ENCODE data around the gene ANK3.
A peak's percentile ranks its signal among the peaks of the same experiment; 100 is the strongest.

ANK3 gene

DNA sequence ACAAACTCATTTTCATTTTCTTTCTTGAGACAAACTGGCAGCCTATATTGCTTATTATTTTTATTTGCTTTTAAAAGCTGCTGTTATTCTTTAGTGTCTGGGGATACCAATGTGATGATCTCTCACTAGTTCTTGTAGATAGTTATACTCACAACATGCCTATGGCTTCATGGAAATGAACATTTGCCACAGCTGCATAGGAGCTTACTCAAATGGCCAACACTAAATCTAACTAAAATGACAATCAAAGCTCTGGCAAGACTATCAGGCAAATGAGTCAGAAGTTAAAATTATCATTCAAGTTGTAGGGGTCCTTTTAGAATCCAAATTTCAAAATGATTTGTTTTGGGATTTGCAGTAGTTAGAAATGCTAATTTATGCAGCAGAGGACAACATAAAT, 225.9 kb downstream of the ANK3 start:
- DNase-seq = no peak

DNA sequence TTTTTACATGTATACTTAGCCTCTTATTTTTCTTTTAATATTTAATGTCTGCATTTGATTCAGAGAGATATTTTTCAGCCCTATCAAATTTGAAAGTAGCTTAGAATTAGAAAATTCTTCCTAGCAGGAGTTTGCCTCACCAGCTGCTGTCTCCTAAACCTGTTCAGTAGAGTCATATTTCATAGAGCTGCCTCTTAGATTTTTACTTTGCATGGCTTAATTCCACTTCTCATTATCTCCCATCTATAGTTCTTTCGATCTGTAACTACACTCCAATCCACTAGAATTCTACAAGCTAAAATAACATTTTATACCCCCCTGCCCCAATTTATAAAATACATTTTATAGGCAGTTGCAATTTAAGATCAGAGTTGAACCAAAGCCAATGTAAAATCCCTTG, 227.0 kb downstream of the ANK3 start:
- no peak for DNase-seq

DNA sequence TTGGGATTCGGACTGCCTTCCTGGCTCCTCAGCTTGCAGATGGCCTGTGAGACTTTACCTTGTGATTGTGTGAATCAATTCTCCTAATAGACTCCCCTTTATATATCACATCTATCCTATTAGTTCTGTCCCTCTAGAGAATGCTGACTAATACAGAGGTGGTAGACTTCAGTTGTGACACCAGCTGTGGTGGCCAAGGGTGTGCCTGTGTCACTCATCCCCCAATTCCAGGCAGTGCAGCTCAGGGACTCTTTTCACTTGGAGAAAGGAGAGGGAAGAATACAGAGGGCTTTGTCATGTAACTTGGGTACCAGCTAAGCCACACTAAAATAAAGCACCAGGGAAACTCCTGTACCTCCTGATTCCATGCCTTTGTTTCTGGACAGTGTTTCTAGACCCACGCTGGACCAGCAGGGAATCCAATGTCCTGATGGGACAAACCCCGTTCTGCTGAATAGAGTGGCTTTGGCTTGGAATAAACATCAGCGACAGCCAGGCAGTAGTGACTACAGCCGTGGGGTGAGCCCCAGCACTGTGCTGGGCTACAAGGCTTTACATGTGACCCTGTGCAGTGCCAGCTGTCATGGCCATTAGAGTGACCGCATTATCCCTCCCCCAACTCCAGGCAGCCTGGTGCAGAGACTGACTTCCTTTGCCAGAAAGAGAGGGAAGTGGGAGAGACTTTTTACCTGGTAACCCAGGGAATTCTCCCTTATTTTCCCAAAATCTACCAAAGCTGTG, 233.6 kb downstream of the ANK3 start:
- DNase-seq = no peak

DNA sequence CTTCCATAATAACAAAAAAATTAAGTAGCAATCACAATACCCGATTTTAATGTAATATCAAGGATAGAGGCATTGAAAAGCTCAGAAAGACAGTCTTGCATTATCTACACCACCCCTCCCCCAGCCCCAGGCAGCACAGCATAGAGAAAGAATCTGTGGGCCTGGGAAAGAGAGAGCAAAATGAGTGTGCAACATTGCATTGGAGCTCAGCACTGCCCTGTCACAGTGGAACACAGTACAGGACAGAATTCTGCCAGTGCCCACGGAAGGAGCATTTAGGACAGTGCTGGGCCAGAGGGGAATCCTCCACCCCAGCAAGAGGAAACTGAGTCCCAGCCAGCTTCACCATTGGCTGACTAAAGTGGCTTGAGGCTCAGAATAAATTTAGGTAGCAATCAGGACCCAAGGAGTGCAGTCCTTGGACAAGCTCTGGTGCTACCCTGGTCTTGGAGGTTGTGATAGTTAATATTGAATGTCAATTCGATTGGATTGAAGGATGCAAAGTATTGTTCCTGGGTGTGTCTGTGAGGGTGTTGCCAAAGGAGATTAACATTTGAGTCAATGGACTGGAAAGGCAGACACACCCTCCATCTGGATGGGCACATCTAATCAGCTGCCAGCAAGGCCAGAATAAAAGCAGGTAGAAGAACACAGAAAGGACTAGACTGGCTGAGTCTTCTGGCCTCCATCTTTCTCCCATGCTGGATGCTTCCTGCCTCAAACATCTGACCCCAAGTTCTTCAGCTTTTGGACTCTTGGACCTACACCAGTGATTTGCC, 234.4 kb downstream of the ANK3 start:
- no peak for DNase-seq

- no peak for DNase-seq
These were observed 240.7 kb downstream of the ANK3 start for GRCh38 chr10:60149003-60149402.

- no peak for DNase-seq
These were observed 241.3 kb downstream of the ANK3 start for GRCh38 chr10:60148266-60148840.

DNA sequence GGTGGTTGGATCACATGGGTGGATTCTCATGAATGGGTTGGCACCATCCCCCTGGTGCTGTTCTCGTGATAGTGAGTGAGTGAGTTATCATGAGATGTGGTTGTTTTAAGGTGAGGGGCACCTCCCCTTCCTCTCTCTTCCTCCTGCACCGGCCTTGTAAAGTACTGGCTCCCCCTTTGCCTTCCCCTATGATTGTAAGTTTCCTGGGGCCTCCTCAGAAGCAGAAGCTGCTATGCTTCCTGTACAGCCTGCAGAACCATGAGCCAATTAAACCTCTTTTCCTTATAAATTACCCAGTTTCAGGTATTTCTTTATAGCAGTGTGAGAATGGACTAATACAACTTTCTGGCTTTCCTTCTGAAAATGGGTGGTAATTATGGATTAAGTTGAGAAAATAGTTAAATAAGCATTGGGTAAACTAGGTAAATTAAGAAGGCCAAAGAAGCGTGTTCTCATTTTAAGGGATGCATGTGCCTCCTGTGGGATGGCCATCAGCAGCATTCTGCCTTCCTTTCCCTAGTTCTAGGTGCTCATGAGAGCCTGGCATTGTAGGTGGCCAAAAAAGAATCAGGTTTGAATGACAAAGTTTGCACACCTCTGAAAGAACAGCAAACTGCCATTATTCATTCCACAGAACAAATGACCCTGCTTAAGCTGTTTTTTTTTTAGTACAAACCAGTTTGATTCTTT, 242.0 kb downstream of the ANK3 start:
- no peak for DNase-seq

DNA sequence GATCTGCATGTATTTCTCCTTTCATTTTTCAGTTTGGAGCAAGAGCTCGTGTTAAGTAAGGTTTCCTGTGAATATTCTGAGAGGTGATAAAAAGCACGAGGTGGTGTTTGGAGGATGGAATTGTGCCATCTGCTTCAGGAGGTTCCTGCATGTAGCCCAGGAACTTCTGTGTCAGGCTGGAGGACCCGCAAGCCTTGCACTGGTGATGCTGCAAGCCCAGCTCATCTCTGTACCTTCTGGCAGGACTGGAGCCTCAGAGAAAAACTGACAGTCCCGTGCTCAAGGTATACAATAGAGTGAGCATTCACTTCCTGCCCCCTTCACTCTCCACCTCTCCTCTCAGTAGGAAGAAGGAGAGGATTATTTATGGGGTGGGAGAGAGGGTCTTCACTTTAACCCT, 242.7 kb downstream of the ANK3 start:
- no peak for DNase-seq

DNA sequence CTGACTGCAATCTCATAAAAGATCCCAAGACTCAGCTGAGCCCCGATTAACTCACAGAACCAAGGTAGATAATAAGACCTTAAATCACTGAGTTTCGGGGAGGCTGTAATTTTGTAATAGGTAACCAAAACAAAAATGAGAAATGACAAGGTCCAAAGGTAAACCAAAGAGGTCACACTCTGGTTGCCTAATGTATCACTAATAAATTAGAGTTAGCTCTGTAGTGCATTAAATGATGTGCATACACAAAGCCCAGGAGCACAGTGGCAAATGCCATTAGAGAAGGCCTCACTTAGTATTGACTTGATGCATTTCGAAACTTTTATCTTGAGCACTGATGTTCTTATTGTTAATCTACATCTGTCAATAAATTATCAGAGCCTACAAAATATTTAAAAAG, 245.6 kb downstream of the ANK3 start:
- DNase-seq = no peak

- DNase-seq = no peak
These were observed 246.9 kb downstream of the ANK3 start for GRCh38 chr10:60142736-60143135.

GRCh38 chr10:60141896-60142559, 247.6 kb downstream of the ANK3 start:
- no peak for DNase-seq

GRCh38 chr10:60140651-60141632, 248.7 kb downstream of the ANK3 start:
- peak; percentile 0 for DNase-seq

GRCh38 chr10:60139798-60140566, 249.7 kb downstream of the ANK3 start:
- DNase-seq = no peak

GRCh38 chr10:60139290-60139689, 250.4 kb downstream of the ANK3 start:
- no peak for DNase-seq

GRCh38 chr10:60138842-60139241, 250.8 kb downstream of the ANK3 start:
- no peak for DNase-seq

- DNase-seq = no peak
These were observed 251.6 kb downstream of the ANK3 start for GRCh38 chr10:60138026-60138425.

GRCh38 chr10:60137292-60137992, 252.2 kb downstream of the ANK3 start:
- DNase-seq = no peak

GRCh38 chr10:60135020-60135419, 254.7 kb downstream of the ANK3 start:
- DNase-seq = no peak

DNA sequence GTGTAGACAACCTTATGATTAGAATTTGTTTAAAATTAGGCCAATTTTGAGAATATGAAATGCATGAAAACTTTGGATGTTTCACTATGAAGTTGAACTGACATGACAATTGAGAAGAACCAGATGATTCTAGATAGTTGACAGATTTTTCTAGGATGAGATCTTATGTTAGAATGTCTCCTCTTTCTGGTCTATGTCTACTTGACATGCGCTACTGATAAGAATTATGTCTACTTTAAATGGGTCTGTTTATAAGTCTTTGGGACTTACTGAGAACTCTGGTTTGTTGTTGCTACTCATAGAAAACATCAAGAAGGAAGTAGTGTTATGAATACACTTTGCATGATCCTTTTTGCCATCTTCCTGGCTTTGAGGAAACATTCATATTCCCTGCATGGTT, 255.1 kb downstream of the ANK3 start:
- no peak for DNase-seq

GRCh38 chr10:60130130-60130579, 259.5 kb downstream of the ANK3 start:
- DNase-seq = no peak

Data from NCI-H1417 treated with DMSO at 0.1 percent for 48 hours (cell line).